ENCODE data around the gene STX1A.

Gene STX1A

GRCh38 chr7:73706126-73707044, 13.1 kb downstream of the STX1A start:
- Mint-ChIP-seq H3K36me3 (ENCODE audit: low read depth) (peaks cover 11% of the 10 kb centered on the region), H3K27ac (peak overlapping the region; percentile 25), H3K4me1 (peaks cover 27% of the 10 kb centered on the region), H3K27me3 (ENCODE audit: low read depth, poor library complexity) (peaks cover 6% of the 10 kb centered on the region), H3K9me3 (no peaks in the 10 kb centered on the region), H3K4me3 (no peak overlapping the region)
- DNase-seq: no peak
- TF ChIP-seq CTCF (IDR thresholded peaks at IDR 0.05): no peak

GRCh38 chr7:73705551-73705920, 13.9 kb downstream of the STX1A start:
- H3K4me3 Mint-ChIP-seq: no peak overlapping the region
- peaks cover 6% of the 10 kb centered on the region for H3K27me3 Mint-ChIP-seq (ENCODE audit: low read depth, poor library complexity)
- DNase-seq: no peak
- TF ChIP-seq CTCF (IDR thresholded peaks at IDR 0.05): no peak
- H3K27ac Mint-ChIP-seq: no peak overlapping the region
- no peaks in the 10 kb centered on the region for H3K9me3 Mint-ChIP-seq
- H3K36me3 Mint-ChIP-seq (ENCODE audit: low read depth): peaks cover 11% of the 10 kb centered on the region
- peaks cover 27% of the 10 kb centered on the region for H3K4me1 Mint-ChIP-seq

- DNase-seq: no peak
- Mint-ChIP-seq H3K4me1 (peaks cover 27% of the 10 kb centered on the region), H3K27me3 (ENCODE audit: low read depth, poor library complexity) (peaks cover 6% of the 10 kb centered on the region), H3K4me3 (no peak overlapping the region), H3K9me3 (no peaks in the 10 kb centered on the region), H3K36me3 (ENCODE audit: low read depth) (peaks cover 11% of the 10 kb centered on the region), H3K27ac (no peak overlapping the region)
- no peak for TF ChIP-seq CTCF (IDR thresholded peaks at IDR 0.05)
Measured at GRCh38 chr7:73704640-73705550, 14.6 kb downstream of the STX1A start.

DNA sequence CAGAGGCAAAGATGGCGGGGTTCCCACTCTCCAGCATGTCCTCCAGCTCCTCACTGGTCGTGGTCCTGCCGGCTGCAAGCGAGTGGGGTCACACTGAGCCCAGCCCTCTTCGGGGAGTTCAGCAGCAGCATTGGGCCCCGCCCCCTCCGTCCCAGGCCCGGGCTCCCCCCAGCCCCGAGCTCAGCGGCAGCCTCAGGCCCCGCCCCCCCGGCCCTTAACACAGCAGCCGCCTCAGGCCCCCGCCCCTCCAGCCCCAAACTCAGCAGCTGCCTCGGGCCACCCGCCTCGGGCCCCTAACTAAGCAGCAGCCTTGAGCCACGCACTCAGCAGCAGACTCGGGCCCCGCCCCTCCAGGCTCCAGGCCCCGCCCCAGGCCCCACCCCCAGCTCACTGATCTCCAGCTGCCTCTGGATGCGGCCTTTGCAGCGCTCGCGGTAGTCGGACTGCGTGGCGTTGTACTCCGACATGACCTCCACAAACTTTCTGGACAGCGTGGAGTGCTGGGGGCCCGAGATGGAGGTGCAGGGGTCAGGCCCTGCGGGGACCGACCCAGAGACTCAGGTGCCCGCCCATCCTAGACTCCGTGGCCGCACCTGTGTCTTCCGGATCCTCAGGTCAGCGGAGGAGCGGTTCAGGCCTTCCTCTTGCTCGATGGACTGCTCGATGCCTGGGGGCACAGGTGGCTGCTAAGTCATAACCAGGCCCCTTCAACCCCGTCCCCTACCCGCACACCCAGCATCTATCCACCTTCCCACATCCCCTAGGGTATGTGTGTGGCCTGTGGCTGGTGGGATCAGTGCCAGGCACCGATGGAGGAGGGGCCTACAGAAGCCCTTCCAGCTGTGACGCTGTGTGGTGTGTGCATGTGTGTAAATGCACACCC, 15.5 kb downstream of the STX1A start:
- Mint-ChIP-seq H3K9me3 (no peaks in the 10 kb centered on the region), H3K4me3 (peak overlapping the region; percentile 58), H3K27ac (no peak overlapping the region), H3K27me3 (ENCODE audit: low read depth, poor library complexity) (peaks cover 6% of the 10 kb centered on the region), H3K36me3 (ENCODE audit: low read depth) (peaks cover 11% of the 10 kb centered on the region), H3K4me1 (peaks cover 27% of the 10 kb centered on the region)
- no peak for TF ChIP-seq CTCF (IDR thresholded peaks at IDR 0.05)
- DNase-seq: peak; percentile 84

DNA sequence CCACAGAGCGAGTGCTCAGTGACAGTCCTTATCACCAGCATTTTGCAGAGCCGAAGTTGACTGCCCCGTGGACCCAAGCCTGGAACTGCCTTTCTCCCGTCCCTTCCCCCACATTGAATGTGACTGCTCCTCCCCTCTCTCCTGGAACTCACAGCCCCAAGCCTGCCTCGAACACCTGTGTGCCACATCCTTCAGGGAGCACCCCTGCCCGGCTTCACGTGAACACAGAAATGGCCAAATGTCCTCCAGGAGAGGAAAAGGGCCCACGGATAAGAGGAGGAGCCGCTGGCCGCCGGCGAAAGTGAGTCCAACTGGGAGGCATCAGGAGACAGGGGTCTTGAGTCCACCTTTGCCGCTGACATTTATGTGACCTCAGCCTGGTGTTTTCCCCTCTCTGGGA, 16.2 kb downstream of the STX1A start:
- no peak for TF ChIP-seq CTCF (IDR thresholded peaks at IDR 0.05)
- no peak for DNase-seq
- peaks cover 6% of the 10 kb centered on the region for H3K27me3 Mint-ChIP-seq (ENCODE audit: low read depth, poor library complexity)
- H3K4me3 Mint-ChIP-seq: peak overlapping the region; percentile 58
- H3K9me3 Mint-ChIP-seq: no peaks in the 10 kb centered on the region
- no peak overlapping the region for H3K27ac Mint-ChIP-seq
- H3K36me3 Mint-ChIP-seq (ENCODE audit: low read depth): peaks cover 11% of the 10 kb centered on the region
- H3K4me1 Mint-ChIP-seq: peaks cover 23% of the 10 kb centered on the region

Measured in nephron progenitor cell (in vitro differentiated cells).